OCI-LY1 (cell line): ENCODE data around the gene PTPRG.

Source experiments
- EZH2 ChIP-seq: fragments of 200-600 bp; sonication (generic), shearing (Covaris generic); IDR thresholded peaks from 2 replicates; pipeline ENCODE4 v1.8.0; 2017; ENCODE audit warnings: borderline replicate concordance, mixed run types, mild to moderate bottlenecking, antibody characterized with exemption, low read length, moderate library complexity, mixed read lengths
- TF ChIP-seq, protein P1 (sequence below): fragments of 200-600 bp; sonication (generic), shearing (Covaris generic); IDR thresholded peaks from 2 replicates; pipeline ENCODE4 v1.5.1; 2017; ENCODE audit warnings: mild to moderate bottlenecking, antibody characterized with exemption, low read length, moderate library complexity, mixed read lengths

GRCh38 chr3:61524933-61525332 is 36.4 kb upstream of the PTPRG start:
- TF ChIP-seq, protein P1, sequence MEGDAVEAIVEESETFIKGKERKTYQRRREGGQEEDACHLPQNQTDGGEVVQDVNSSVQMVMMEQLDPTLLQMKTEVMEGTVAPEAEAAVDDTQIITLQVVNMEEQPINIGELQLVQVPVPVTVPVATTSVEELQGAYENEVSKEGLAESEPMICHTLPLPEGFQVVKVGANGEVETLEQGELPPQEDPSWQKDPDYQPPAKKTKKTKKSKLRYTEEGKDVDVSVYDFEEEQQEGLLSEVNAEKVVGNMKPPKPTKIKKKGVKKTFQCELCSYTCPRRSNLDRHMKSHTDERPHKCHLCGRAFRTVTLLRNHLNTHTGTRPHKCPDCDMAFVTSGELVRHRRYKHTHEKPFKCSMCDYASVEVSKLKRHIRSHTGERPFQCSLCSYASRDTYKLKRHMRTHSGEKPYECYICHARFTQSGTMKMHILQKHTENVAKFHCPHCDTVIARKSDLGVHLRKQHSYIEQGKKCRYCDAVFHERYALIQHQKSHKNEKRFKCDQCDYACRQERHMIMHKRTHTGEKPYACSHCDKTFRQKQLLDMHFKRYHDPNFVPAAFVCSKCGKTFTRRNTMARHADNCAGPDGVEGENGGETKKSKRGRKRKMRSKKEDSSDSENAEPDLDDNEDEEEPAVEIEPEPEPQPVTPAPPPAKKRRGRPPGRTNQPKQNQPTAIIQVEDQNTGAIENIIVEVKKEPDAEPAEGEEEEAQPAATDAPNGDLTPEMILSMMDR = no peak
- no peak for TF ChIP-seq EZH2
